Measurements from ENCODE around the gene UBQLN1.

The UBQLN1 gene

DNA sequence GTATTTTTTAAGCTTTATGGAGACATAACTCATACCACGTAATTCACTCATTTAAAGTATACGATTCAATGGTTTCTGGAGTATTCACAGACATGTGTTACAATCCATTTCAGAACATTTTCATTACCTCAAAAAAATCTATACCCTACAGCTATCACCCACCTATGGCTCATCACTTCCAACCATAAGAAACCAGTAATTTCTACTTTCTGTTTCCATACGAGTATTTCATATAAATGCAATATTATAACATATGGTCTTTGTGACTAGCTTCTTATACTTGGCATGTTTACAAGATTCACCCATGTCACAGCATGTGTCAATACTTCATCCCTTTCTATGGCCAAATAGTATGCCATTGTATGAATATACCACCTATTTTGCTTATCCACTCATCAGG lies 18.8 kb downstream of the UBQLN1 start:
- TF ChIP-seq TCF12 (IDR thresholded peaks at IDR 0.05; ENCODE audit: low read depth) (no peak), RAD21 (IDR thresholded peaks at IDR 0.05; ENCODE audit: low read depth) (no peak), YY1 (IDR thresholded peaks at IDR 0.05; ENCODE audit: low read depth) (no peak), EP300 (IDR thresholded peaks at IDR 0.05; ENCODE audit: borderline replicate concordance) (no peak), NFIC (IDR thresholded peaks at IDR 0.05) (no peak), CREB1 (IDR thresholded peaks at IDR 0.05; ENCODE audit: low read depth) (no peak), EGR1 (IDR thresholded peaks at IDR 0.05) (no peak), FOXM1 (IDR thresholded peaks at IDR 0.05; ENCODE audit: borderline replicate concordance, low read depth) (no peak), TAF1 (IDR thresholded peaks at IDR 0.05; ENCODE audit: low read depth) (no peak), TEAD4 (IDR thresholded peaks at IDR 0.05) (no peak)
- TF ChIP-seq, protein P1, sequence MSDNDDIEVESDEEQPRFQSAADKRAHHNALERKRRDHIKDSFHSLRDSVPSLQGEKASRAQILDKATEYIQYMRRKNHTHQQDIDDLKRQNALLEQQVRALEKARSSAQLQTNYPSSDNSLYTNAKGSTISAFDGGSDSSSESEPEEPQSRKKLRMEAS (IDR thresholded peaks at IDR 0.05): no peak
- TF ChIP-seq, protein P2, sequence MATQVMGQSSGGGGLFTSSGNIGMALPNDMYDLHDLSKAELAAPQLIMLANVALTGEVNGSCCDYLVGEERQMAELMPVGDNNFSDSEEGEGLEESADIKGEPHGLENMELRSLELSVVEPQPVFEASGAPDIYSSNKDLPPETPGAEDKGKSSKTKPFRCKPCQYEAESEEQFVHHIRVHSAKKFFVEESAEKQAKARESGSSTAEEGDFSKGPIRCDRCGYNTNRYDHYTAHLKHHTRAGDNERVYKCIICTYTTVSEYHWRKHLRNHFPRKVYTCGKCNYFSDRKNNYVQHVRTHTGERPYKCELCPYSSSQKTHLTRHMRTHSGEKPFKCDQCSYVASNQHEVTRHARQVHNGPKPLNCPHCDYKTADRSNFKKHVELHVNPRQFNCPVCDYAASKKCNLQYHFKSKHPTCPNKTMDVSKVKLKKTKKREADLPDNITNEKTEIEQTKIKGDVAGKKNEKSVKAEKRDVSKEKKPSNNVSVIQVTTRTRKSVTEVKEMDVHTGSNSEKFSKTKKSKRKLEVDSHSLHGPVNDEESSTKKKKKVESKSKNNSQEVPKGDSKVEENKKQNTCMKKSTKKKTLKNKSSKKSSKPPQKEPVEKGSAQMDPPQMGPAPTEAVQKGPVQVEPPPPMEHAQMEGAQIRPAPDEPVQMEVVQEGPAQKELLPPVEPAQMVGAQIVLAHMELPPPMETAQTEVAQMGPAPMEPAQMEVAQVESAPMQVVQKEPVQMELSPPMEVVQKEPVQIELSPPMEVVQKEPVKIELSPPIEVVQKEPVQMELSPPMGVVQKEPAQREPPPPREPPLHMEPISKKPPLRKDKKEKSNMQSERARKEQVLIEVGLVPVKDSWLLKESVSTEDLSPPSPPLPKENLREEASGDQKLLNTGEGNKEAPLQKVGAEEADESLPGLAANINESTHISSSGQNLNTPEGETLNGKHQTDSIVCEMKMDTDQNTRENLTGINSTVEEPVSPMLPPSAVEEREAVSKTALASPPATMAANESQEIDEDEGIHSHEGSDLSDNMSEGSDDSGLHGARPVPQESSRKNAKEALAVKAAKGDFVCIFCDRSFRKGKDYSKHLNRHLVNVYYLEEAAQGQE (IDR thresholded peaks at IDR 0.05; ENCODE audit: low read depth): no peak

DNA sequence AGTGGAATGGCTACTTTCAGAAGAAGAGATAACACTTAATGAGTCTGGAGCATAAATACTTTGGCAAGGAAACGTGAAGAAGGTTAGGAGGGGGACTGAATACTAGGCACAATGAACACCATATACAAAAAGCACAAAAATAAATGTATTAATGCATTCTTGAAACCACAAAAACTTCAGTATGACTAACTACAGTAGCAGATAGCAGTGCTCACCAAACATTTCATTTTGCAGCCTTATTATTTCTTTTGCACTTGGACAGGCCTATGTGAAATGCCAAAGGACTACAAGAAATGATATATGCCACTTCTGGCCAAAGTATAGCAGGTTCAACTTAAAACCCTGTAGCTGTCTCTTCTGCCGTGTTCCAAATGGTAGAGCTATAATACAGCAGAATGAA lies 26.3 kb downstream of the UBQLN1 start:
- TF ChIP-seq YY1 (IDR thresholded peaks at IDR 0.05; ENCODE audit: low read depth) (no peak), TEAD4 (IDR thresholded peaks at IDR 0.05) (no peak)
- TF ChIP-seq, protein P3, sequence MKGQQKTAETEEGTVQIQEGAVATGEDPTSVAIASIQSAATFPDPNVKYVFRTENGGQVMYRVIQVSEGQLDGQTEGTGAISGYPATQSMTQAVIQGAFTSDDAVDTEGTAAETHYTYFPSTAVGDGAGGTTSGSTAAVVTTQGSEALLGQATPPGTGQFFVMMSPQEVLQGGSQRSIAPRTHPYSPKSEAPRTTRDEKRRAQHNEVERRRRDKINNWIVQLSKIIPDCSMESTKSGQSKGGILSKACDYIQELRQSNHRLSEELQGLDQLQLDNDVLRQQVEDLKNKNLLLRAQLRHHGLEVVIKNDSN (IDR thresholded peaks at IDR 0.05): no peak
- TF ChIP-seq, protein P1 (IDR thresholded peaks at IDR 0.05): no peak

DNA sequence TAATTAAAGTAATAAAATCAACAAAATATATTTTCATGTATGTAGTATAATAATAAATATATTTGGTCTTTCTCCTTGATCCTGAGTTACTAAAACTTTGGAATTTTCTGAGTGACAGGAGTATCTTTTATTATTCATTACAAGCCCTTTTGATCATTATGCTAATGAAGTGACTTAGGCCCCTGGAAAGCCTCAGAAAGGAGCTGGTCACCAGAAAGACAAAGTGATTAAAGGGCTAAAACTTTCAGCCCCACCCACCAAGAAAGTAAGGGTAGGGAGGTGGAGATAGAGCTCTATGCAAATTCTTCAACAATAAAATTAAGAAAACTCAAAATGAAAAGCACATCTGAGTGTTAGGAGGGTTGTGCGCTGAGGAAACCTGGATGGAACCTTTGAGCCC lies 27.5 kb downstream of the UBQLN1 start:
- TF ChIP-seq, protein P1 (IDR thresholded peaks at IDR 0.05): no peak
- TF ChIP-seq, protein P2 (IDR thresholded peaks at IDR 0.05; ENCODE audit: low read depth): no peak
- TF ChIP-seq TCF12 (IDR thresholded peaks at IDR 0.05; ENCODE audit: low read depth) (no peak), TAF1 (IDR thresholded peaks at IDR 0.05; ENCODE audit: low read depth) (no peak), CEBPB (IDR thresholded peaks at IDR 0.05) (no peak), NFIC (IDR thresholded peaks at IDR 0.05) (no peak), ZBTB7A (IDR thresholded peaks at IDR 0.05; ENCODE audit: low read depth) (no peak), RAD21 (IDR thresholded peaks at IDR 0.05; ENCODE audit: low read depth) (no peak), EGR1 (IDR thresholded peaks at IDR 0.05) (no peak), TEAD4 (IDR thresholded peaks at IDR 0.05) (no peak), EP300 (IDR thresholded peaks at IDR 0.05; ENCODE audit: borderline replicate concordance) (no peak)
- TF ChIP-seq, protein P3 (IDR thresholded peaks at IDR 0.05): no peak

- TF ChIP-seq EP300 (IDR thresholded peaks at IDR 0.05; ENCODE audit: borderline replicate concordance) (no peak), ZBTB7A (IDR thresholded peaks at IDR 0.05; ENCODE audit: low read depth) (no peak), YY1 (IDR thresholded peaks at IDR 0.05; ENCODE audit: low read depth) (no peak), RAD21 (IDR thresholded peaks at IDR 0.05; ENCODE audit: low read depth) (no peak), FOXM1 (IDR thresholded peaks at IDR 0.05; ENCODE audit: borderline replicate concordance, low read depth) (no peak), CREB1 (IDR thresholded peaks at IDR 0.05; ENCODE audit: low read depth) (no peak), NFIC (IDR thresholded peaks at IDR 0.05) (no peak), TCF12 (IDR thresholded peaks at IDR 0.05; ENCODE audit: low read depth) (no peak), TEAD4 (IDR thresholded peaks at IDR 0.05) (no peak), CEBPB (IDR thresholded peaks at IDR 0.05) (no peak), EGR1 (IDR thresholded peaks at IDR 0.05) (no peak), TAF1 (IDR thresholded peaks at IDR 0.05; ENCODE audit: low read depth) (no peak)
- TF ChIP-seq, protein P2 (IDR thresholded peaks at IDR 0.05; ENCODE audit: low read depth): no peak
- TF ChIP-seq, protein P3 (IDR thresholded peaks at IDR 0.05): no peak
- TF ChIP-seq, protein P1 (IDR thresholded peaks at IDR 0.05): no peak
Observed at GRCh38 chr9:83677596-83677995, 30.2 kb downstream of the UBQLN1 start.

Data from Ishikawa (cell line).